ENCODE results near the gene PIGS. TPM values are rescaled to one million over a fixed set of nuclear protein-coding genes. Genes with fewer than 3 reads are reported as not detected.

PIGS gene
- total and polyA plus RNA-seq, 2 donors: 19.6 to 25.5 TPM

GRCh38 chr17:28549236-28550132 lies 21.8 kb downstream of the PIGS start:
- Histone ChIP-seq H3K36me3 (ENCODE audit: control insufficient read depth in 2 of 2, insufficient read depth in 2 of 2, low read length in 1 of 2) (peaks cover 14 to 18% of the 10 kb centered on the region in 2 donors), H3K27ac (ENCODE audit: low read depth in 1 of 2, low read length in 1 of 2) (peak overlapping the region in 1 of 2 donors; percentile 76), H3K4me1 (ENCODE audit: control insufficient read depth in 2 of 2, insufficient read depth in 2 of 2, low read length in 2 of 2) (peaks cover 20 to 53% of the 10 kb centered on the region in 2 donors), H3K27me3 (ENCODE audit: control insufficient read depth in 2 of 2, insufficient read depth in 1 of 2, low read length in 1 of 2) (no peaks in the 10 kb centered on the region), H3K4me3 (ENCODE audit: low read length in 2 of 2) (no peak overlapping the region), H3K9me3 (ENCODE audit: control insufficient read depth in 2 of 2, insufficient read depth in 1 of 2, low read length in 1 of 2) (no peaks in the 10 kb centered on the region)
- DNase-seq (ENCODE audit: low read depth in 6 of 9, low spot score in 9 of 9): peak in 1 of 9 donors; percentile 60
- 83% methylated on average over 3 of the region's 3 CpGs for WGBS

- Histone ChIP-seq H3K27ac (ENCODE audit: low read depth in 1 of 2, low read length in 1 of 2) (peak overlapping the region in 1 of 2 donors; percentile 25), H3K4me3 (ENCODE audit: low read length in 2 of 2) (no peak overlapping the region), H3K9me3 (ENCODE audit: control insufficient read depth in 2 of 2, insufficient read depth in 1 of 2, low read length in 1 of 2) (no peaks in the 10 kb centered on the region), H3K36me3 (ENCODE audit: control insufficient read depth in 2 of 2, insufficient read depth in 2 of 2, low read length in 1 of 2) (peaks cover 5 to 9% of the 10 kb centered on the region in 2 donors), H3K4me1 (ENCODE audit: control insufficient read depth in 2 of 2, insufficient read depth in 2 of 2, low read length in 2 of 2) (peaks cover 20 to 53% of the 10 kb centered on the region in 2 donors), H3K27me3 (ENCODE audit: control insufficient read depth in 2 of 2, insufficient read depth in 1 of 2, low read length in 1 of 2) (no peaks in the 10 kb centered on the region)
- 93% methylated on average over 6 of the region's 6 CpGs for WGBS
- no peak for DNase-seq (ENCODE audit: low read depth in 6 of 9, low spot score in 9 of 9)
Measured at GRCh38 chr17:28548417-28549130, 22.8 kb downstream of the PIGS start.

- Histone ChIP-seq H3K4me3 (ENCODE audit: low read length in 2 of 2) (no peak overlapping the region), H3K9me3 (ENCODE audit: control insufficient read depth in 2 of 2, insufficient read depth in 1 of 2, low read length in 1 of 2) (no peaks in the 10 kb centered on the region), H3K4me1 (ENCODE audit: control insufficient read depth in 2 of 2, insufficient read depth in 2 of 2, low read length in 2 of 2) (peaks cover 20 to 50% of the 10 kb centered on the region in 2 donors), H3K27ac (ENCODE audit: low read depth in 1 of 2, low read length in 1 of 2) (peak overlapping the region; percentile 79 to 92), H3K27me3 (ENCODE audit: control insufficient read depth in 2 of 2, insufficient read depth in 1 of 2, low read length in 1 of 2) (no peaks in the 10 kb centered on the region), H3K36me3 (ENCODE audit: control insufficient read depth in 2 of 2, insufficient read depth in 2 of 2, low read length in 1 of 2) (peaks cover 0 to 1% of the 10 kb centered on the region in 2 donors)
- WGBS: 44% methylated on average over 26 of the region's 26 CpGs
- DNase-seq (ENCODE audit: low read depth in 6 of 9, low spot score in 9 of 9): peak in 3 of 9 donors; percentile 50 to 78 (median 63)
Measured at GRCh38 chr17:28547623-28548416, 23.5 kb downstream of the PIGS start.

- Histone ChIP-seq H3K27me3 (ENCODE audit: control insufficient read depth in 2 of 2, insufficient read depth in 1 of 2, low read length in 1 of 2) (no peaks in the 10 kb centered on the region), H3K9me3 (ENCODE audit: control insufficient read depth in 2 of 2, insufficient read depth in 1 of 2, low read length in 1 of 2) (no peaks in the 10 kb centered on the region), H3K4me1 (ENCODE audit: control insufficient read depth in 2 of 2, insufficient read depth in 2 of 2, low read length in 2 of 2) (peaks cover 18 to 47% of the 10 kb centered on the region in 2 donors), H3K4me3 (ENCODE audit: low read length in 2 of 2) (no peak overlapping the region), H3K27ac (ENCODE audit: low read depth in 1 of 2, low read length in 1 of 2) (peak overlapping the region; percentile 32 to 92), H3K36me3 (ENCODE audit: control insufficient read depth in 2 of 2, insufficient read depth in 2 of 2, low read length in 1 of 2) (no peaks in the 10 kb centered on the region)
- DNase-seq (ENCODE audit: low read depth in 6 of 9, low spot score in 9 of 9): no peak
- 89% methylated on average over 14 of the region's 14 CpGs for WGBS
Measured at GRCh38 chr17:28547096-28547622, 24.2 kb downstream of the PIGS start.

- H3K4me1 ChIP-seq (ENCODE audit: control insufficient read depth in 2 of 2, insufficient read depth in 2 of 2, low read length in 2 of 2): peaks cover 9 to 36% of the 10 kb centered on the region in 2 donors
- no peak overlapping the region for H3K4me3 ChIP-seq (ENCODE audit: low read length in 2 of 2)
- no peaks in the 10 kb centered on the region for H3K36me3 ChIP-seq (ENCODE audit: control insufficient read depth in 2 of 2, insufficient read depth in 2 of 2, low read length in 1 of 2)
- H3K9me3 ChIP-seq (ENCODE audit: control insufficient read depth in 2 of 2, insufficient read depth in 1 of 2, low read length in 1 of 2): no peaks in the 10 kb centered on the region
- H3K27ac ChIP-seq (ENCODE audit: low read depth in 1 of 2, low read length in 1 of 2): no peak overlapping the region
- no peak for DNase-seq (ENCODE audit: low read depth in 6 of 9, low spot score in 9 of 9)
- no peaks in the 10 kb centered on the region for H3K27me3 ChIP-seq (ENCODE audit: control insufficient read depth in 2 of 2, insufficient read depth in 1 of 2, low read length in 1 of 2)
- 95% methylated on average over 6 of the region's 6 CpGs for WGBS
Measured at GRCh38 chr17:28545787-28546415, 25.4 kb downstream of the PIGS start.

GRCh38 chr17:28545141-28545503 lies 26.2 kb downstream of the PIGS start:
- Histone ChIP-seq H3K27ac (ENCODE audit: low read depth in 1 of 2, low read length in 1 of 2) (no peak overlapping the region), H3K36me3 (ENCODE audit: control insufficient read depth in 2 of 2, insufficient read depth in 2 of 2, low read length in 1 of 2) (no peaks in the 10 kb centered on the region), H3K9me3 (ENCODE audit: control insufficient read depth in 2 of 2, insufficient read depth in 1 of 2, low read length in 1 of 2) (no peaks in the 10 kb centered on the region), H3K4me3 (ENCODE audit: low read length in 2 of 2) (no peak overlapping the region), H3K27me3 (ENCODE audit: control insufficient read depth in 2 of 2, insufficient read depth in 1 of 2, low read length in 1 of 2) (no peaks in the 10 kb centered on the region), H3K4me1 (ENCODE audit: control insufficient read depth in 2 of 2, insufficient read depth in 2 of 2, low read length in 2 of 2) (peaks cover 6 to 33% of the 10 kb centered on the region in 2 donors)
- DNase-seq (ENCODE audit: low read depth in 6 of 9, low spot score in 9 of 9): no peak
- 97% methylated on average over 2 of the region's 2 CpGs for WGBS

- Histone ChIP-seq H3K36me3 (ENCODE audit: control insufficient read depth in 2 of 2, insufficient read depth in 2 of 2, low read length in 1 of 2) (no peaks in the 10 kb centered on the region), H3K27me3 (ENCODE audit: control insufficient read depth in 2 of 2, insufficient read depth in 1 of 2, low read length in 1 of 2) (no peaks in the 10 kb centered on the region), H3K27ac (ENCODE audit: low read depth in 1 of 2, low read length in 1 of 2) (no peak overlapping the region), H3K4me1 (ENCODE audit: control insufficient read depth in 2 of 2, insufficient read depth in 2 of 2, low read length in 2 of 2) (peaks cover 6 to 27% of the 10 kb centered on the region in 2 donors), H3K4me3 (ENCODE audit: low read length in 2 of 2) (no peak overlapping the region), H3K9me3 (ENCODE audit: control insufficient read depth in 2 of 2, insufficient read depth in 1 of 2, low read length in 1 of 2) (no peaks in the 10 kb centered on the region)
- WGBS: 98% methylated on average over 4 of the region's 4 CpGs
- no peak for DNase-seq (ENCODE audit: low read depth in 6 of 9, low spot score in 9 of 9)
Measured at GRCh38 chr17:28544402-28545140, 26.8 kb downstream of the PIGS start.

GRCh38 chr17:28541439-28541838 lies 29.9 kb downstream of the PIGS start:
- no peaks in the 10 kb centered on the region for H3K27me3 ChIP-seq (ENCODE audit: control insufficient read depth in 2 of 2, insufficient read depth in 1 of 2, low read length in 1 of 2)
- no peaks in the 10 kb centered on the region for H3K9me3 ChIP-seq (ENCODE audit: control insufficient read depth in 2 of 2, insufficient read depth in 1 of 2, low read length in 1 of 2)
- H3K36me3 ChIP-seq (ENCODE audit: control insufficient read depth in 2 of 2, insufficient read depth in 2 of 2, low read length in 1 of 2): no peaks in the 10 kb centered on the region
- H3K27ac ChIP-seq (ENCODE audit: low read depth in 1 of 2, low read length in 1 of 2): no peak overlapping the region
- DNase-seq (ENCODE audit: low read depth in 6 of 9, low spot score in 9 of 9): no peak
- WGBS: 95% methylated on average over 4 of the region's 4 CpGs
- H3K4me3 ChIP-seq (ENCODE audit: low read length in 2 of 2): no peak overlapping the region
- no peaks in the 10 kb centered on the region for H3K4me1 ChIP-seq (ENCODE audit: control insufficient read depth in 2 of 2, insufficient read depth in 2 of 2, low read length in 2 of 2)
